OCI-LY3 (cell line): ENCODE data around the gene PLK5.
"Not testable (repeated sequence)": the region's sequence is repeated elsewhere in the genome, so short reads cannot be mapped to it uniquely, and the experiment has no call there.

Source experiments
- H2AFZ ChIP-seq: fragments of 200-600, 300-600 bp; shearing (Covaris generic); 2 replicates; pipeline ENCODE4 v1.6.0; 2014; ENCODE audit warnings: antibody characterized with exemption, low read depth, low read length
- H3K27ac ChIP-seq: fragments of 200-600, 300-600 bp; sonication (generic); 2 replicates; pipeline ENCODE4 v1.5.1; 2014; ENCODE audit warnings: mild to moderate bottlenecking, low read length, moderate library complexity, mixed read lengths
- H3K27me3 ChIP-seq: fragments of 200-600, 300-600 bp; sonication (generic); 2 replicates; pipeline ENCODE4 v1.6.1; 2014; ENCODE audit warnings: low read depth, low read length, mixed read lengths
- H3K36me3 ChIP-seq: fragments of 200-600, 300-600 bp; sonication (generic); replicated peaks from 2 replicates; pipeline ENCODE3; 2014; ENCODE audit warnings: low read depth, low read length, mixed read lengths
- H3K4me1 ChIP-seq: fragments of 300-600, 200-600 bp; sonication (generic); 2 replicates; pipeline ENCODE4 v1.6.1; 2014; ENCODE audit warnings: low read length, mixed read lengths
- H3K4me2 ChIP-seq: fragments of 200-600, 300-600 bp; sonication (generic); 2 replicates; pipeline ENCODE4 v1.6.1; 2014; ENCODE audit warnings: low read length, mixed read lengths
- H3K4me3 ChIP-seq: fragments of 300-600, 200-600 bp; sonication (generic); 2 replicates; pipeline ENCODE4 v1.5.1; 2014; ENCODE audit warnings: antibody characterized with exemption, mild to moderate bottlenecking, low read length, moderate library complexity
- H3K79me2 ChIP-seq: fragments of 300-600, 200-600 bp; shearing (Covaris generic); 2 replicates; pipeline ENCODE4 v1.6.1; 2014; ENCODE audit warnings: mild to moderate bottlenecking, low read length, mixed read lengths
- H3K9ac ChIP-seq: fragments of 300-600, 200-600 bp; shearing (Covaris generic); 2 replicates; pipeline ENCODE4 v1.6.0; 2014; ENCODE audit warnings: mild to moderate bottlenecking, low read length, moderate library complexity
- H3K9me3 ChIP-seq: fragments of 200-600, 300-600 bp; shearing (Covaris generic); 2 replicates; pipeline ENCODE4 v1.6.1; 2014; ENCODE audit warnings: low read length, mixed read lengths; ENCODE audit not compliant: insufficient read depth
- H4K20me1 ChIP-seq: fragments of 200-600, 300-600 bp; sonication (generic); 2 replicates; pipeline ENCODE4 v1.6.1; 2016; ENCODE audit warnings: low read length, mixed read lengths; ENCODE audit not compliant: insufficient read depth
- EZH2phosphoT487 ChIP-seq: fragments of 200-600 bp; shearing (Covaris generic); IDR thresholded peaks from 2 replicates; pipeline ENCODE4 v1.6.1; 2018; ENCODE audit warnings: antibody characterized with exemption, mixed run types, low read depth
- TF ChIP-seq, protein P1 (sequence below): fragments of 200-600, 300-600 bp; sonication (generic); IDR thresholded peaks from 2 replicates; pipeline ENCODE4 v1.5.1; 2014; ENCODE audit warnings: antibody characterized with exemption, low read length, low read depth

The PLK5 gene

DNA sequence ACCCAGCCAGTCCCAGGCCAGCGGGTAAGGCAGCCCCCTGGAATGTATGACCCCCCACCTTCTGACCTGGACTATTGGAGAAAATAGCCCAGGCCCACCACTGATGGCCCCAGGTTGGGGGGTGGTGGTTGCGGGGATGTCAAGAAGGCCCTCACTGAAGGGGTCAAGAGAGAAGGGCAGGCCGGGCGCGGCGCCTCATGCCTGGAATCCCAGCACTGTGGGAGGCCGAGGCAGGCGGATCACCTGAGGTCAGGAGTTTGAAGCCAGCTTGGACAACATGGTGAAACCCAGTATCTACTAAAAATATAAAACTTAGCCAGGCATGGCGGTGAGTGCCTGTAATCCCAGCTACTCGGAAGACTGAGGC lies 9.6 kb upstream of the PLK5 start:
- Histone ChIP-seq H2AFZ (no peak overlapping the region), H3K9me3 (no peaks in the 10 kb centered on the region), H3K4me1 (no peaks in the 10 kb centered on the region), H3K9ac (no peak overlapping the region), H3K27ac (no peak overlapping the region), H3K4me3 (no peak overlapping the region), H3K79me2 (no peaks in the 10 kb centered on the region), H3K4me2 (no peak overlapping the region), H4K20me1 (no peaks in the 10 kb centered on the region), H3K27me3 (no peaks in the 10 kb centered on the region), H3K36me3 (no peaks in the 10 kb centered on the region)
- TF ChIP-seq, protein P1, sequence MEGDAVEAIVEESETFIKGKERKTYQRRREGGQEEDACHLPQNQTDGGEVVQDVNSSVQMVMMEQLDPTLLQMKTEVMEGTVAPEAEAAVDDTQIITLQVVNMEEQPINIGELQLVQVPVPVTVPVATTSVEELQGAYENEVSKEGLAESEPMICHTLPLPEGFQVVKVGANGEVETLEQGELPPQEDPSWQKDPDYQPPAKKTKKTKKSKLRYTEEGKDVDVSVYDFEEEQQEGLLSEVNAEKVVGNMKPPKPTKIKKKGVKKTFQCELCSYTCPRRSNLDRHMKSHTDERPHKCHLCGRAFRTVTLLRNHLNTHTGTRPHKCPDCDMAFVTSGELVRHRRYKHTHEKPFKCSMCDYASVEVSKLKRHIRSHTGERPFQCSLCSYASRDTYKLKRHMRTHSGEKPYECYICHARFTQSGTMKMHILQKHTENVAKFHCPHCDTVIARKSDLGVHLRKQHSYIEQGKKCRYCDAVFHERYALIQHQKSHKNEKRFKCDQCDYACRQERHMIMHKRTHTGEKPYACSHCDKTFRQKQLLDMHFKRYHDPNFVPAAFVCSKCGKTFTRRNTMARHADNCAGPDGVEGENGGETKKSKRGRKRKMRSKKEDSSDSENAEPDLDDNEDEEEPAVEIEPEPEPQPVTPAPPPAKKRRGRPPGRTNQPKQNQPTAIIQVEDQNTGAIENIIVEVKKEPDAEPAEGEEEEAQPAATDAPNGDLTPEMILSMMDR, result no peak
- TF ChIP-seq EZH2phosphoT487, result no peak

DNA sequence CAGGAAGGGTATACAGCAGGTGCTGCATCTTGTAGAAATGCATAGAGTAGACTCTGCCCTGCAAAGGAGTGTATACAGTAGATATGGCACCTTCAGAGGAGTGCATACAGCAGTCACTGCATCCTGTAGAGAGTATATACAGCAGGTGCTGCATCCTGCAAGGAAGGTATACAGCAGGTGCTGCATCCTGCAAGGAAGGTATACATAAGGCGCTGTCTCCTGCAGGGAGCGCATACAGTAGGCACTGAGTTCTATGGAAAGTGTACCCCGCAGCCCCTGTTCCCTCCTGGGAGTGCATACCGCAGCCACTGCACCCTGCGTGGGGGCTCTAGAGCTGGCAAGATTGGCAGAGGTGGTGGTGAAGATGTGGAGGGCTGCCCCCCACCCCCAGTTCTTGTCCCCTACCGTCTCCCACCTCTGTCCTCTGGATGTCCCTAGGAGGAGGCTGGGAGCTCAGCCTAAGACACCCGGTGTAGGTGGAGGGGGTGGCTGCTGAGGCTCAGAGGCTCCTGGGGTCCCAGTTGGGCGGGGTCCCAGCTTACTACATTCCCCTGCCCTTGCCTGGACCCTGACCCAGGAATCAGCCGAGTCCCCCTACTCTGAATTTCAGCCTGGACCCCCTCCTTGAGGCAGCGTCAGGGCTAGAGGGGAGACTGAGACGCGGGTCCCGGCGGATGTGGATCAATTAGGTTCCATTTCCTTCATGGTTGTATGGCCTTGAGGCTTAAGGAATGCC lies 8.7 kb upstream of the PLK5 start:
- no peaks in the 10 kb centered on the region for H3K9me3 ChIP-seq
- H3K27ac ChIP-seq, result no peak overlapping the region
- no peak overlapping the region for H3K4me3 ChIP-seq
- no peaks in the 10 kb centered on the region for H3K4me1 ChIP-seq
- no peak overlapping the region for H3K4me2 ChIP-seq
- no peak for TF ChIP-seq EZH2phosphoT487
- TF ChIP-seq, protein P1, result no peak
- no peaks in the 10 kb centered on the region for H4K20me1 ChIP-seq
- no peaks in the 10 kb centered on the region for H3K36me3 ChIP-seq
- no peaks in the 10 kb centered on the region for H3K79me2 ChIP-seq
- H2AFZ ChIP-seq, result no peak overlapping the region
- H3K9ac ChIP-seq, result no peak overlapping the region
- no peaks in the 10 kb centered on the region for H3K27me3 ChIP-seq

DNA sequence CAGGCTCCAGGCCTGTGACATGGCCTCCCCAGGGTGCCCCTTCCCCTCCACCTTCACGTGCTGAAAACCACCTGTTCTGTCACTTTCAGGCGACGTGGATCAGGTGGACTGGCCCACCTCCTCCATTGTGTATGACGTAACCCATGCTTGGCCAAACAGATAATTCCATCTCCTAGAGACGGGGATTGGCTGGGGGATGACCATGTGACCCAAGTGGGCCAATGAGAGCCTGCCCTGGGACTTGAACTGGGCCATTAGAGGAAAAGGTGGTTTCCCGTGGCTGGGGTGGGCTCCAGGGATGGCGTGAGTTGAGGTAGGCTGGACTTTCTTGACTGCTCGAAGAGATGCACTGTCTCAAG lies 7.5 kb upstream of the PLK5 start:
- Histone ChIP-seq H3K4me2 (no peak overlapping the region), H3K36me3 (no peaks in the 10 kb centered on the region), H3K79me2 (no peaks in the 10 kb centered on the region)

DNA sequence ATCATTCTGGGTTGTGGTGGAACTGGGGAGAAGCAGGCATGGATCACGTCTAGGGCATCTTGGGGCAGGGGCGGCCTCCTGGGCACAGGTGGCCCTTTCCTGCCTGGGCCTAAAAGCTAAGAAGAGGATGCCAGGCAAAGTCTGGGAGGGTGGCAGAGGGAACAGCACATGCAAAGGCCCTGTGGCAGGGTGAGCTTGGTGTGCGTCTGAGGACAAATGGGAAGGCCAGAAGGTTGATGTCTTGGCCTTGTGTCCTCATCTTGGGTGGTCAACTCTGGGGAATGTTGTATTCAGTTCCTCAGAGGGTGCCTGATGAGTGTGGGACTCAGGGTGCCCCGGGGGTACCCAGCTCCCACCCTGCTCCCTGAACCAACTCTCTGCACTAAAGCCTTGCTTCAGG lies 5.4 kb upstream of the PLK5 start:
- TF ChIP-seq EZH2phosphoT487, result no peak
- TF ChIP-seq, protein P1, result no peak
- H3K27me3 ChIP-seq, result no peaks in the 10 kb centered on the region

More for the DNA sequence above, 7.5 kb upstream of the PLK5 start:
- Histone ChIP-seq H3K27me3 (no peaks in the 10 kb centered on the region), H3K9me3 (no peaks in the 10 kb centered on the region), H4K20me1 (no peaks in the 10 kb centered on the region), H3K9ac (no peak overlapping the region), H3K27ac (no peak overlapping the region), H3K4me3 (no peak overlapping the region), H2AFZ (no peak overlapping the region), H3K4me1 (no peaks in the 10 kb centered on the region)
- TF ChIP-seq, protein P1, result no peak
- no peak for TF ChIP-seq EZH2phosphoT487

DNA sequence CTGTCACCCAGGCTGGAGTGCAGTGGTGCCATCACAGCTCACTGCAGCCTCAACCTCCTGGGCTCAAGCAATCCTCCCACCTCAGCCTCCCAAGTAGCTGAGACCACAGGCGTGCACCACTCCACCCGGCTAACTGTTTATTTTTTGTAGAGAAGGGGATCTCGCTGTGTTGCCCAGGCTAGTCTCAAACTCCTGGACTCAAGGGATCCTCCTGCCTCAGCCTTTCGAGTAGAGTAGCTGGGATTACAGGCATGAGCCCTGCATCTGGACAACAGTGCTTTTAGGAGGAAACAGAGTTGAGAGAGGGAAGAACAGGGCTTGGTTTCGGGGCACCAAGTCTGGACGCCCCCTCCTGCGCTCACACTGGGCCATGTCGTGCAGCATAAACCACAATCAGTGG lies 4.1 kb upstream of the PLK5 start:
- not testable (repeated sequence) for H3K27ac ChIP-seq, H3K36me3 ChIP-seq, H4K20me1 ChIP-seq, H3K9ac ChIP-seq, H3K4me2 ChIP-seq, H3K4me3 ChIP-seq, H3K27me3 ChIP-seq, H3K9me3 ChIP-seq, H3K4me1 ChIP-seq, H2AFZ ChIP-seq, H3K79me2 ChIP-seq

More for the DNA sequence above, 5.4 kb upstream of the PLK5 start:
- Histone ChIP-seq H3K4me3 (no peak overlapping the region), H3K9ac (no peak overlapping the region), H3K4me2 (no peak overlapping the region), H2AFZ (no peak overlapping the region), H3K27ac (no peak overlapping the region), H3K79me2 (no peaks in the 10 kb centered on the region), H3K36me3 (no peaks in the 10 kb centered on the region), H4K20me1 (no peaks in the 10 kb centered on the region), H3K9me3 (no peaks in the 10 kb centered on the region), H3K4me1 (no peaks in the 10 kb centered on the region)
